HepG2 (cell line): ENCODE measurements around the gene TCAIM. TPM values are rescaled to one million over a fixed set of nuclear protein-coding genes. Genes with fewer than 3 reads are reported as not detected.
A peak's percentile ranks its signal among the peaks of the same experiment; 100 is the strongest.

ENCODE experiments used
- ARID3A ChIP-seq: IDR thresholded peaks from 2 replicates; pipeline ENCODE4 v1.6.1; 2012; ENCODE audit warnings: low read depth, low read length, improper control_type of control experiment
- CSRNP2 ChIP-seq: sonication (generic); formaldehyde crosslinking; conservative IDR thresholded peaks from 2 replicates; pipeline ENCODE4 v1.8.0; 2022; ENCODE audit warnings: low read depth, missing genetic modification reagents
- GMEB2 ChIP-seq: IDR thresholded peaks from 2 replicates; pipeline ENCODE4 v1.6.1; 2016; ENCODE audit warnings: missing biosample characterization, missing genetic modification reagents, low read depth
- KLF11 ChIP-seq: IDR thresholded peaks from 2 replicates; pipeline ENCODE4 v1.6.1; 2016; ENCODE audit warnings: missing compliant biosample characterization
- KLF15 ChIP-seq: sonication (generic); formaldehyde crosslinking; IDR thresholded peaks from 2 replicates; pipeline ENCODE4 v1.8.1; 2023; ENCODE audit warnings: borderline replicate concordance, mild to moderate bottlenecking, inconsistent platforms, missing genetic modification reagents, mixed read lengths
- MTA1 ChIP-seq: sonication (generic); formaldehyde crosslinking; IDR thresholded peaks from 2 replicates; pipeline ENCODE4 v1.4.0; 2020; ENCODE audit warnings: missing genetic modification reagents, mild to moderate bottlenecking, borderline replicate concordance
- SNAPC5 ChIP-seq: sonication (generic); formaldehyde crosslinking; IDR thresholded peaks from 2 replicates; pipeline ENCODE4 v1.8.1; 2023; ENCODE audit warnings: mild to moderate bottlenecking, missing genetic modification reagents, borderline replicate concordance
- THRA ChIP-seq: sonication (generic); formaldehyde crosslinking; IDR thresholded peaks from 2 replicates; pipeline ENCODE4 v1.4.0; 2020; ENCODE audit warnings: missing genetic modification reagents, borderline replicate concordance
- ZBTB7B ChIP-seq: sonication (generic); formaldehyde crosslinking; IDR thresholded peaks from 2 replicates; pipeline ENCODE4 v1.4.0; 2020; ENCODE audit warnings: missing genetic modification reagents
- ZNF281 ChIP-seq: sonication (generic); formaldehyde crosslinking; IDR thresholded peaks from 2 replicates; pipeline ENCODE4 v1.4.0; 2020; ENCODE audit warnings: missing genetic modification reagents, borderline replicate concordance
- ZNF354B ChIP-seq: sonication (generic); formaldehyde crosslinking; IDR thresholded peaks from 2 replicates; pipeline ENCODE4 v1.8.0; 2022; ENCODE audit warnings: mild to moderate bottlenecking, missing genetic modification reagents
- ZNF512 ChIP-seq: sonication (generic); formaldehyde crosslinking; IDR thresholded peaks from 2 replicates; pipeline ENCODE4 v1.4.0; 2020; ENCODE audit warnings: mild to moderate bottlenecking, missing genetic modification reagents
- ZNF589 ChIP-seq: sonication (generic); formaldehyde crosslinking; conservative IDR thresholded peaks from 2 replicates; pipeline ENCODE4 v1.8.0; 2022; ENCODE audit warnings: mild to moderate bottlenecking, moderate library complexity, missing genetic modification reagents
- ZSCAN21 ChIP-seq: sonication (generic); formaldehyde crosslinking; IDR thresholded peaks from 2 replicates; pipeline ENCODE4 v1.8.0; 2022; ENCODE audit warnings: mild to moderate bottlenecking, missing genetic modification reagents, moderate library complexity, borderline replicate concordance
- polyA plus RNA-seq, 8 experiments: library from polyadenylated mRNA; depleted of rRNA in 3 of 8; stranded (reverse) in 7 of 8; unstranded in 1 of 8; fragments of >200 nt; fragmentation: Illumina TruSeq in 4 of 8; extraction: Trizol in 4 of 8; gene quantifications; 2 replicates each; pipeline versions ENCODE4 v1.2.1 to v1.2.3, GENCODE V29; 2011 to 2016; ENCODE audit warnings: low read depth in 4 of 8, missing spikeins in 1 of 8, mixed read lengths in 1 of 8; ENCODE audit not compliant: insufficient read depth in 1 of 8
- total RNA-seq, 5 experiments: library from RNA; depleted of rRNA; stranded (reverse); fragments of >200 nt; fragmentation: Illumina TruSeq; extraction: Trizol; gene quantifications; 2 replicates each; pipeline ENCODE4 v1.2.3, GENCODE V29; 2016; ENCODE audit warnings: low read depth in 1 of 5

TCAIM gene
- total and polyA plus RNA-seq, 2 of the 13 experiments (the other 11 are each of a cell fraction or from before 2014, with no cell fraction given), result 16.9 to 22.6 TPM

GRCh38 chr3:44359146-44359751, 20.7 kb downstream of the TCAIM start (continued):
- TF ChIP-seq ARID3A (peak; percentile 80), KLF15 (CRISPR knock-in tag) (no peak), ZNF354B (CRISPR knock-in tag) (no peak), KLF11 (no peak), ZSCAN21 (CRISPR knock-in tag) (peak; percentile 29; the same call in 1 of the 2 replicates), CSRNP2 (CRISPR knock-in tag) (no peak), MTA1 (CRISPR knock-in tag) (no peak), ZBTB7B (peak; percentile 91), THRA (peak; percentile 86), SNAPC5 (CRISPR knock-in tag) (no peak), ZNF589 (CRISPR knock-in tag) (no peak), GMEB2 (CRISPR knock-in tag) (no peak), ZNF512 (no peak), ZNF281 (CRISPR knock-in tag) (no peak; the same call in 1 of the 2 replicates)
